BLaER1 treated with 17β-estradiol and CSF1 and Interleukin-3, amounts not matched to agents 10 nM and 100 nM (cell line): ENCODE results near the gene HNRNPA2B1.
A peak's percentile ranks its signal among the peaks of the same experiment; 100 is the strongest.
"Not testable (repeated sequence)": the region's sequence is repeated elsewhere in the genome, so short reads cannot be mapped to it uniquely, and the experiment has no call there.

Experiments
- H3K27ac ChIP-seq, 11 experiments: shearing (Covaris generic); formaldehyde crosslinking; 2 replicates each; pipeline ENCODE4 v1.8.1; 2022
- H3K27me3 ChIP-seq, 11 experiments: shearing (Covaris generic); formaldehyde crosslinking; 2 replicates each; pipeline ENCODE4 v1.8.1; 2022
- H3K36me3 ChIP-seq, 11 experiments: shearing (Covaris generic); formaldehyde crosslinking; 2 replicates each; pipeline ENCODE4 v1.8.1; 2022
- H3K4me1 ChIP-seq, 10 experiments: shearing (Covaris generic); formaldehyde crosslinking; 2 replicates each; pipeline ENCODE4 v1.8.1; 2022
- H3K4me2 ChIP-seq, 11 experiments: shearing (Covaris generic); formaldehyde crosslinking; 2 replicates each; pipeline ENCODE4 v1.8.1; 2022
- H3K4me3 ChIP-seq, 10 experiments: shearing (Covaris generic); formaldehyde crosslinking; 2 replicates each; pipeline ENCODE4 v1.8.1; 2022
- H3K9ac ChIP-seq, 11 experiments: shearing (Covaris generic); formaldehyde crosslinking; 2 replicates each; pipeline ENCODE4 v1.8.1; 2022
- H3K9me3 ChIP-seq, 11 experiments: shearing (Covaris generic); formaldehyde crosslinking; replicated peaks in 1 of 11; 2 replicates each; pipeline ENCODE4 v1.8.1; 2022
- H4K20me1 ChIP-seq, 11 experiments: shearing (Covaris generic); formaldehyde crosslinking; 2 replicates each; pipeline ENCODE4 v1.8.1; 2022
- Cebpa-rat ChIP-seq, 11 experiments: shearing (Covaris generic); IDR thresholded peaks; 2 replicates each; pipeline ENCODE4 v1.8.1; 2022

Gene HNRNPA2B1

GRCh38 chr7:26199301-26200037 lies 1.1 kb downstream of the HNRNPA2B1 start:
- H3K9ac ChIP-seq, result peak overlapping the region; percentile 98 to 100 (median 99)
- H3K4me1 ChIP-seq, result peaks cover 28 to 44% (median 35%) of the 10 kb centered on the region in 10 experiments
- peak overlapping the region; percentile 84 to 98 (median 93) for H3K4me3 ChIP-seq
- peak overlapping the region; percentile 98 to 100 (median 100) for H3K27ac ChIP-seq
- peak overlapping the region; percentile 56 to 97 (median 87); a peak in 19 of 22 replicates for H3K4me2 ChIP-seq
- TF ChIP-seq Cebpa-rat (IDR thresholded peaks at IDR 0.05), result no peak
- H3K9me3 ChIP-seq, result no peaks in the 10 kb centered on the region; a peak in 1 of 22 replicates
- peaks cover 67 to 83% (median 79%) of the 10 kb centered on the region in 11 experiments for H4K20me1 ChIP-seq
- no peaks in the 10 kb centered on the region for H3K27me3 ChIP-seq
- peaks cover 41 to 70% (median 56%) of the 10 kb centered on the region in 11 experiments for H3K36me3 ChIP-seq

GRCh38 chr7:26198781-26199169 lies 1.8 kb downstream of the HNRNPA2B1 start:
- Histone ChIP-seq H3K4me2 (peak overlapping the region; percentile 56 to 97 (median 87)), H3K4me3 (peak overlapping the region; percentile 84 to 98 (median 93)), H3K9me3 (no peaks in the 10 kb centered on the region; a peak in 1 of 22 replicates), H3K4me1 (peaks cover 32 to 44% (median 36%) of the 10 kb centered on the region in 10 experiments), H3K27me3 (no peaks in the 10 kb centered on the region), H3K9ac (peak overlapping the region; percentile 98 to 100 (median 99)), H4K20me1 (peaks cover 67 to 83% (median 79%) of the 10 kb centered on the region in 11 experiments), H3K36me3 (peaks cover 48 to 70% (median 59%) of the 10 kb centered on the region in 11 experiments), H3K27ac (peak overlapping the region; percentile 98 to 100 (median 100))
- no peak for TF ChIP-seq Cebpa-rat (IDR thresholded peaks at IDR 0.05)

GRCh38 chr7:26198133-26198780 lies 2.3 kb downstream of the HNRNPA2B1 start:
- Histone ChIP-seq H3K9me3 (no peaks in the 10 kb centered on the region; a peak in 1 of 22 replicates), H3K4me2 (peak overlapping the region; percentile 56 to 97 (median 87)), H3K4me1 (peaks cover 37 to 44% (median 41%) of the 10 kb centered on the region in 10 experiments), H3K36me3 (peaks cover 53 to 70% (median 62%) of the 10 kb centered on the region in 11 experiments), H3K9ac (peak overlapping the region; percentile 98 to 100 (median 99)), H3K27ac (peak overlapping the region; percentile 98 to 100 (median 100); a peak in 21 of 22 replicates), H3K4me3 (peak overlapping the region; percentile 84 to 98 (median 93)), H3K27me3 (no peaks in the 10 kb centered on the region), H4K20me1 (peaks cover 67 to 83% (median 79%) of the 10 kb centered on the region in 11 experiments)
- TF ChIP-seq Cebpa-rat (IDR thresholded peaks at IDR 0.05), result no peak

GRCh38 chr7:26197153-26198115 lies 3.1 kb downstream of the HNRNPA2B1 start:
- TF ChIP-seq Cebpa-rat (IDR thresholded peaks at IDR 0.05), result no peak
- Histone ChIP-seq H3K9ac (peak overlapping the region; percentile 60 to 100 (median 99); a peak in 21 of 22 replicates), H3K4me2 (peak overlapping the region; percentile 81 to 97 (median 87)), H3K27ac (peak overlapping the region in 10 of 11 experiments; percentile 9 to 100 (median 98); a peak in 18 of 22 replicates), H3K36me3 (peaks cover 62 to 73% (median 70%) of the 10 kb centered on the region in 11 experiments), H3K9me3 (no peaks in the 10 kb centered on the region; a peak in 1 of 22 replicates), H3K27me3 (no peaks in the 10 kb centered on the region), H3K4me3 (peak overlapping the region; percentile 84 to 98 (median 93)), H3K4me1 (peaks cover 45 to 51% (median 49%) of the 10 kb centered on the region in 10 experiments), H4K20me1 (peaks cover 74 to 83% (median 80%) of the 10 kb centered on the region in 11 experiments)

GRCh38 chr7:26195867-26196657 lies 4.5 kb downstream of the HNRNPA2B1 start:
- Histone ChIP-seq H3K36me3 (peaks cover 75 to 87% (median 84%) of the 10 kb centered on the region in 11 experiments), H3K4me2 (peak overlapping the region; percentile 81 to 97 (median 87)), H3K9me3 (no peaks in the 10 kb centered on the region; a peak in 1 of 22 replicates), H3K27ac (peak overlapping the region in 6 of 11 experiments; percentile 2 to 99 (median 26); a peak in 7 of 22 replicates), H3K4me1 (peaks cover 47 to 61% (median 55%) of the 10 kb centered on the region in 10 experiments), H3K4me3 (peak overlapping the region; percentile 84 to 98 (median 93); a peak in 18 of 20 replicates), H3K9ac (peak overlapping the region in 9 of 11 experiments; percentile 73 to 100 (median 99); a peak in 18 of 22 replicates), H3K27me3 (no peaks in the 10 kb centered on the region), H4K20me1 (peaks cover 87 to 94% (median 94%) of the 10 kb centered on the region in 11 experiments)
- TF ChIP-seq Cebpa-rat (IDR thresholded peaks at IDR 0.05), result no peak

GRCh38 chr7:26195182-26195581 lies 5.4 kb downstream of the HNRNPA2B1 start:
- Histone ChIP-seq H3K4me3 (peak overlapping the region in 8 of 10 experiments; percentile 14 to 97 (median 88); a peak in 8 of 20 replicates), H3K4me2 (peak overlapping the region; percentile 81 to 97 (median 87)), H3K9me3 (no peaks in the 10 kb centered on the region; a peak in 1 of 22 replicates), H4K20me1 (peaks cover 96 to 100% (median 100%) of the 10 kb centered on the region in 11 experiments), H3K27me3 (no peaks in the 10 kb centered on the region), H3K9ac (peak overlapping the region in 4 of 11 experiments; percentile 17 to 98 (median 40); a peak in 4 of 22 replicates), H3K4me1 (peaks cover 47 to 64% (median 55%) of the 10 kb centered on the region in 10 experiments), H3K27ac (no peak overlapping the region), H3K36me3 (peaks cover 84 to 96% (median 93%) of the 10 kb centered on the region in 11 experiments)
- no peak for TF ChIP-seq Cebpa-rat (IDR thresholded peaks at IDR 0.05)

GRCh38 chr7:26194764-26195163 lies 5.8 kb downstream of the HNRNPA2B1 start:
- H3K9me3 ChIP-seq, H3K27me3 ChIP-seq: not testable (repeated sequence)
- peaks cover 98 to 100% (median 100%) of the 10 kb centered on the region in 11 experiments for H4K20me1 ChIP-seq
- H3K9ac ChIP-seq, result peak overlapping the region in 4 of 11 experiments; percentile 13 to 41 (median 36); a peak in 7 of 22 replicates
- H3K36me3 ChIP-seq, result peaks cover 88 to 100% (median 97%) of the 10 kb centered on the region in 11 experiments
- peak overlapping the region in 7 of 10 experiments; percentile 14 to 96 (median 84); a peak in 8 of 20 replicates for H3K4me3 ChIP-seq
- H3K4me2 ChIP-seq, result peak overlapping the region; percentile 81 to 97 (median 87)
- peaks cover 47 to 64% (median 55%) of the 10 kb centered on the region in 10 experiments for H3K4me1 ChIP-seq
- peak overlapping the region in 1 of 11 experiments; percentile 22; a peak in 1 of 22 replicates for H3K27ac ChIP-seq
